GM19455 (cell line): ENCODE results near the gene CNTNAP1.
"Not testable (repeated sequence)": the region's sequence is repeated elsewhere in the genome, so short reads cannot be mapped to it uniquely, and the experiment has no call there.

ENCODE experiments used
- ATAC-seq: cut with Tn5 transposase; IDR thresholded peaks from one replicate; pipeline ENCODE4 v1.9.1; 2021; ENCODE audit not compliant: unreplicated experiment

Gene CNTNAP1

GRCh38 chr17:42720996-42721583 is 38.8 kb downstream of the CNTNAP1 start:
- no peak for ATAC-seq

GRCh38 chr17:42723636-42724035 is 41.3 kb downstream of the CNTNAP1 start:
- no peak for ATAC-seq

- no peak for ATAC-seq
Measured at GRCh38 chr17:42725143-42725542, 42.8 kb downstream of the CNTNAP1 start.

GRCh38 chr17:42740699-42741098 is 58.4 kb downstream of the CNTNAP1 start:
- ATAC-seq = no peak

GRCh38 chr17:42742916-42743315 is 60.6 kb downstream of the CNTNAP1 start:
- not testable (repeated sequence) for ATAC-seq

GRCh38 chr17:42743595-42744282 is 61.4 kb downstream of the CNTNAP1 start:
- no peak for ATAC-seq

- peak; percentile 62 for ATAC-seq
Measured at GRCh38 chr17:42744283-42744805, 62.0 kb downstream of the CNTNAP1 start.

- peak; percentile 72 for ATAC-seq
Measured at GRCh38 chr17:42744806-42745617, 62.7 kb downstream of the CNTNAP1 start, which contains the start of gene EZH1. EZH1 (minus strand) TSS chr17:42745040; CDS start chr17:42728941, 16,099 bp downstream.

GRCh38 chr17:42748202-42748907 is 66.0 kb downstream of the CNTNAP1 start:
- ATAC-seq = no peak

GRCh38 chr17:42748908-42749798 is 66.8 kb downstream of the CNTNAP1 start:
- ATAC-seq = no peak
